Endothelial cell of umbilical vein (primary cell): ENCODE data around the gene APMAP. TPM values are rescaled to one million over a fixed set of nuclear protein-coding genes. Genes with fewer than 3 reads are reported as not detected.

Experiments used
- BruUV-seq: library from RNA; stranded (reverse); fragments of 400-500 nt; replicated peaks from 2 replicates; lab custom pipeline; 2021; lab: Mats Ljungman, UMichigan
- CTCF ChIA-PET: fragments of 300-600, 350-600 bp; sonication (Branson Sonifier 250); formaldehyde crosslinking; loops from one replicate; lab custom pipeline; 2021; ENCODE audit warnings: antibody characterized with exemption, inconsistent platforms; lab: Charles Lee
- POLR2A ChIA-PET: fragments of 300-600, 350-600 bp; sonication (Branson Sonifier 250); formaldehyde crosslinking; loops from one replicate; lab custom pipeline; 2021; ENCODE audit warnings: antibody characterized with exemption, inconsistent platforms; lab: Charles Lee
- DNase-seq: peaks from one replicate; pipeline ENCODE4 v3.0.0-alpha.2; 2011; ENCODE audit warnings: low read depth, low spot score
- FAIRE-seq: peaks from 2 replicates; lab custom pipeline; 2011; peaks lifted over from hg19 to GRCh38; lab: Jason Lieb, UNC
- H2AFZ ChIP-seq: 2 replicates; pipeline ENCODE4 v1.6.0; 2012; ENCODE audit warnings: low read depth, low read length, control low read depth, inconsistent platforms
- H3K27ac ChIP-seq: 2 replicates; pipeline ENCODE4 v1.5.1; 2011; ENCODE audit warnings: low read depth, mild to moderate bottlenecking, control low read depth, low read length, moderate library complexity; ENCODE audit not compliant: insufficient read depth
- H3K27me3 ChIP-seq, 2 experiments: 2 replicates each; pipeline versions ENCODE4 v1.6.0 to v1.6.1; 2011; ENCODE audit warnings: low read length in 2 of 2, mixed read lengths in 1 of 2; ENCODE audit not compliant: control insufficient read depth in 2 of 2, insufficient read depth in 2 of 2
- H3K36me3 ChIP-seq, 2 experiments: 2 replicates in 1 of 2; 3 replicates in 1 of 2; pipeline ENCODE4 v1.5.1; 2011; ENCODE audit warnings: low read length in 2 of 2, mild to moderate bottlenecking in 1 of 2, moderate library complexity in 1 of 2; ENCODE audit not compliant: control insufficient read depth in 2 of 2, insufficient read depth in 2 of 2; ENCODE audit errors: extremely low read depth in 1 of 2
- H3K4me1 ChIP-seq: 3 replicates; pipeline ENCODE4 v1.5.1; 2011; ENCODE audit warnings: mild to moderate bottlenecking, low read length; ENCODE audit not compliant: control insufficient read depth, insufficient read depth; ENCODE audit errors: extremely low read depth
- H3K4me2 ChIP-seq: 2 replicates; pipeline ENCODE4 v1.6.1; 2011; ENCODE audit warnings: low read length, control low read depth, mixed read lengths; ENCODE audit not compliant: insufficient read depth
- H3K4me3 ChIP-seq, 3 experiments: fragments of 200-600 bp in 1 of 3; sonication (generic), shearing (Covaris generic) in 1 of 3; replicated peaks in 1 of 3; 2 replicates each; pipeline ENCODE4 v1.5.1; 2011 to 2016; ENCODE audit warnings: control low read depth in 3 of 3, low read length in 3 of 3, mild to moderate bottlenecking in 2 of 3, inconsistent platforms in 1 of 3, low read depth in 1 of 3, moderate library complexity in 1 of 3; ENCODE audit not compliant: insufficient read depth in 1 of 3
- H3K79me2 ChIP-seq: 2 replicates; pipeline ENCODE4 v1.6.0; 2012; ENCODE audit warnings: low read length, inconsistent platforms; ENCODE audit not compliant: control insufficient read depth, insufficient read depth
- H3K9ac ChIP-seq: replicated peaks from 2 replicates; pipeline ENCODE3; 2011; ENCODE audit warnings: low read length, control low read depth; ENCODE audit not compliant: insufficient read depth; ENCODE audit errors: extremely low read depth
- H3K9me1 ChIP-seq: replicated peaks from 3 replicates; pipeline ENCODE4 v1.6.0; 2011; ENCODE audit warnings: mild to moderate bottlenecking, low read length; ENCODE audit not compliant: control insufficient read depth, insufficient read depth; ENCODE audit errors: extremely low read depth
- H3K9me3 ChIP-seq: replicated peaks from 2 replicates; pipeline ENCODE4 v1.5.1; 2012; ENCODE audit warnings: low read length, inconsistent platforms; ENCODE audit not compliant: control insufficient read depth, insufficient read depth
- H4K20me1 ChIP-seq: replicated peaks from 2 replicates; pipeline ENCODE3; 2011; ENCODE audit warnings: mild to moderate bottlenecking, low read length; ENCODE audit not compliant: control insufficient read depth, insufficient read depth; ENCODE audit errors: extremely low read depth
- EZH2 ChIP-seq: IDR thresholded peaks from 2 replicates; pipeline ENCODE4 v1.6.1; 2012; ENCODE audit warnings: borderline replicate concordance, low read depth, mild to moderate bottlenecking, moderate library complexity, low read length, inconsistent platforms; ENCODE audit not compliant: severe bottlenecking
- JUN ChIP-seq: IDR thresholded peaks from 2 replicates; pipeline ENCODE4 v1.6.1; 2011; ENCODE audit warnings: borderline replicate concordance, low read depth; ENCODE audit not compliant: insufficient read length, insufficient read depth
- MYC ChIP-seq: IDR thresholded peaks from one replicate; pipeline ENCODE4 v1.6.1; 2011; ENCODE audit warnings: mild to moderate bottlenecking, low read depth, low read length
- dilution Hi-C: fragments of 300-500 bp; cut with MboI; formaldehyde crosslinking; loops from one replicate; pipeline ENCODE4 v1.15.0; 2019; ENCODE audit warnings: low sequenced_read_pairs; ENCODE audit not compliant: extremely low pct_ligation_motif_present
- intact Hi-C: fragments of 100-400 bp; cut with micrococcal nuclease; formaldehyde crosslinking; loops from one replicate; pipeline ENCODE4 v1.10.0; 2022
- polyA plus RNA-seq, 4 experiments: library from polyadenylated mRNA; depleted of rRNA in 3 of 4; stranded (reverse) in 3 of 4; unstranded in 1 of 4; fragments of >200 nt; gene quantifications; 2 replicates each; pipeline versions ENCODE4 v1.2.1 to v1.2.3, GENCODE V29; 2011 to 2012; ENCODE audit warnings: missing spikeins in 1 of 4
- small RNA-seq: library from RNA; depleted of rRNA; stranded (forward); fragments of <200 nt; gene quantifications from one replicate; pipeline ENCODE3, GENCODE V24; 2012; ENCODE audit warnings: low replicate concordance, low read depth; ENCODE audit not compliant: insufficient read depth, insufficient read length
- total RNA-seq: library from RNA; stranded (reverse); gene quantifications from 2 replicates; pipeline ENCODE4 v1.2.3, GENCODE V29; 2021

APMAP gene
- total and polyA plus RNA-seq, 2 donors (not counting 3 experiments of a cell fraction or from before 2014, with no cell fraction given) = 80.7 to 110 TPM

DNA sequence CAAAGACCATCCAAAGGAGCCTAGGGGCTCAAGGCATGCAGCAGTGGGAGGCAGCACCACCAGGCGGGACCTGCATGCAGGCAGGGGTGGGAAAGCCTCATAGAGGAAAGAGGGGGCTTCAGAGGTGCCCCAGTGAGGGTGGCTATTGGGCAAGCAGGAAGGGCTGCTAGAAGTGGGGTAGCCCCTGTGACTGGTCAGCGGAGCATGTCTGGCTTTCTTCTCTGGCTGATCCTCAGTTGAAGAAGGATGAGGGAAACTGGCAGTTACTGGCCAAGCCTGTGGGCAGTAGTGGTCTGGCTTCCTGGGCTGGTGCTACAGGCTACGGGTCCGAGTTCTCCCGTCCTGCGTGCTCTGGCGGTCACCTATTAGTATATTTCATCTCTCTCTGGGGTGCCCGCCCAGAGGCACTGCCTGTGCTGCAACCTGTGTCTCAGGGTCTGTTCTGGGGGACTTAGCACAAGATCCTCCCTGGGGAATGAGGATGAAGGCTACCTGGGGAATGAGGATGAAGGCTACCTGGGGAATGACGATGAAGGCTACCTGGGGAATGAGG, 79.4 kb downstream of the APMAP start:
- Histone ChIP-seq H3K4me3 (no peak overlapping the region), H3K4me2 (no peak overlapping the region), H3K9ac (no peak overlapping the region), H3K27me3 (no peaks in the 10 kb centered on the region), H3K9me3 (no peaks in the 10 kb centered on the region), H3K36me3 (no peaks in the 10 kb centered on the region), H2AFZ (no peak overlapping the region), H3K79me2 (no peaks in the 10 kb centered on the region), H3K9me1 (no peaks in the 10 kb centered on the region), H4K20me1 (no peaks in the 10 kb centered on the region), H3K4me1 (no peaks in the 10 kb centered on the region), H3K27ac (no peak overlapping the region)
- CTCF ChIA-PET = no interaction called here
- no peak for TF ChIP-seq EZH2
- TF ChIP-seq MYC = no peak
- TF ChIP-seq JUN = no peak
- DNase-seq = no peak
- BruUV-seq = no TSS peak
- POLR2A ChIA-PET = no interaction called here
- intact Hi-C loops (no loop called here), dilution Hi-C loops (no loop called here)
- no peak for FAIRE-seq

Small RNA genes within 50 kb of the gene (small RNA-seq; reads per million reads assigned to genes)
- not detected for gene RNU6-1257P

Other genes with a start within 250 kb of the APMAP start
- not detected in 2 replicates for gene CST7, start 43.5 kb downstream of the APMAP start, total RNA-seq
- not detected in 2 replicates for gene CST7, start 43.5 kb downstream of the APMAP start, polyA plus RNA-seq
- gene ACSS1, start 65.4 kb upstream of the APMAP start, total RNA-seq = 8.0 and 17.9 TPM in 2 replicates
- 6.0 and 6.2 TPM in 2 replicates for gene ACSS1, start 65.4 kb upstream of the APMAP start, polyA plus RNA-seq
- gene VSX1, start 89.4 kb upstream of the APMAP start, total RNA-seq = not detected in 2 replicates
- gene VSX1, start 89.4 kb upstream of the APMAP start, polyA plus RNA-seq = not detected in 2 replicates
- 51.2 and 52.2 TPM in 2 replicates for gene ENTPD6, start 203.0 kb upstream of the APMAP start, total RNA-seq
- 86.3 and 87.0 TPM in 2 replicates for gene ENTPD6, start 203.0 kb upstream of the APMAP start, polyA plus RNA-seq